Breast epithelium (tissue), 3 donors: Measurements from ENCODE around the gene THBS2.

ENCODE experiments used
- POLR2A ChIP-seq: fragments of 450-650 bp; IDR thresholded peaks from one replicate; pipeline ENCODE4 v1.6.1; 2016; ENCODE audit warnings: antibody characterized with exemption, mild to moderate bottlenecking, moderate library complexity
- POLR2AphosphoS5 ChIP-seq, 3 donors: sonication (generic); formaldehyde crosslinking; IDR thresholded peaks; one replicate each; pipeline ENCODE4 v1.6.1; 2017; ENCODE audit warnings: antibody characterized with exemption in 3 of 3

DNA sequence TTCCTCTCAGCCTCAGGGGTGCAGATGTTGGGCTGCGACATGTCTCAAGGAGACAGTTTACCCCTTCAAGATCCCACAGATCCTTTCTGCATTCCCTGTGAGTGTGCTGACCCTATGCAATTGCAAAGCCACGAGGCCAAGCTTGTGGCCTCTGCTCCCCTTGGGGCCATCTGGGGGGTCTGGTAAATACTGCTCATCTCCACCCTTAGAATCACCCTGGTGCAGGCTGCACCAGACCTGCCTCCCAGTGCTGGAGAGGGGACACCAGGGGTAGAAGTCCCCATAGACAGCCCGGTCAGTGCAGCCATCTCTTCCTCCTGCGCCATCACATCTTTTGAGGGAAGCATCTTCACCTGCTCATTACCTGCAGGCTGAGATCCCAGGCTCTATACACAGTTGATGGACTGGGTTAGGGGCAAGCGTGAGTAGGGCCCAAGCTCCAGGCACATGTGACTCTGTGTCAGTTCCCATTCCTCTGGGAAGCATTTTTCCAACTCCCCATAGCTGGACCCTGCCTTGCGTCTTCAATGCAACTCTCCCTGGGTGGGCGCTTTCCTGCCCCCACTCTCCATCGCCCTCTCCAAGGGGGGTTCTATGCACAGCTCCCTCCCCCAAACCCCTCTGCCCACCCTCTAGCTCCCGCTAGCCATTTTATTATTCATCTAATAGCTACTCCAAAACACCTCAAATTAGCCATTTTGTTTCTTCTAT lies 53.9 kb downstream of the THBS2 start:
- TF ChIP-seq POLR2A = no peak
- TF ChIP-seq POLR2AphosphoS5 (IDR thresholded peaks at IDR 0.05) = no peak
